HCT116 (cell line): ENCODE data around the gene DIP2A. TPM values are rescaled to one million over a fixed set of nuclear protein-coding genes. Genes with fewer than 3 reads are reported as not detected.

ENCODE experiments used
- ATAC-seq: fragments of 200-7000 bp; cut with Tn5 transposase; 2 replicates; pipeline ENCODE4 v1.9.1; 2020; ENCODE audit warnings: mild to moderate bottlenecking, moderate library complexity
- BruUV-seq: library from RNA; stranded (reverse); fragments of 400-500 nt; replicated peaks from 2 replicates; lab custom pipeline; 2021; lab: Mats Ljungman, UMichigan
- CTCF ChIA-PET: fragments of 300-600 bp; sonication (Branson Sonifier 250); formaldehyde crosslinking; loops from one replicate; lab custom pipeline; 2021; ENCODE audit warnings: antibody characterized with exemption; lab: Charles Lee
- POLR2A ChIA-PET: fragments of 300-600, 350-600 bp; sonication (Branson Sonifier 250); formaldehyde crosslinking; loops from one replicate; lab custom pipeline; 2021; ENCODE audit warnings: antibody characterized with exemption; lab: Charles Lee
- RAD21 ChIA-PET, 2 experiments: fragments of 300-600 bp; sonication (Branson Sonifier 250); formaldehyde crosslinking; loops; one replicate each; lab custom pipeline; 2023; ENCODE audit warnings: low total read pairs in 2 of 2; ENCODE audit not compliant: uncharacterized antibody in 2 of 2, unreplicated experiment in 2 of 2, low non-redundant PET in 1 of 2; lab: Charles Lee
- DNase-seq: peaks from one replicate; pipeline ENCODE4 v3.0.0-alpha.2; 2010; ENCODE audit warnings: low read depth, low spot score
- H2AFZ ChIP-seq: fragments of 200-600 bp; shearing (Covaris generic), sonication (generic); 2 replicates; pipeline ENCODE4 v1.6.1; 2017; ENCODE audit warnings: low read depth, mixed run types, mixed read lengths, antibody characterized with exemption, low read length; ENCODE audit not compliant: poor library complexity, severe bottlenecking
- H3K27ac ChIP-seq: 2 replicates; pipeline ENCODE4 v1.5.1; 2012; ENCODE audit warnings: low read depth, low read length
- H3K27me3 ChIP-seq: fragments of 200-600 bp; sonication (generic); 2 replicates; pipeline ENCODE4 v1.6.1; 2016; ENCODE audit warnings: mixed run types, low read length, mixed read lengths; ENCODE audit not compliant: insufficient read depth
- H3K36me3 ChIP-seq, 2 experiments: fragments of 200-500 bp in 1 of 2; fragments of 200-600 bp in 1 of 2; sonication (Bioruptor generic) in 1 of 2; sonication (generic) in 1 of 2; 2 replicates each; pipeline versions ENCODE4 v1.5.1 to v1.6.1; 2014 to 2016; ENCODE audit warnings: low read length in 2 of 2, inconsistent platforms in 1 of 2, mixed read lengths in 1 of 2, mixed run types in 1 of 2; ENCODE audit not compliant: insufficient read depth in 2 of 2, control insufficient read depth in 1 of 2
- H3K4me1 ChIP-seq, 2 experiments: fragments of 200-600 bp in 1 of 2; sonication (generic) in 1 of 2; 2 replicates each; pipeline versions ENCODE4 v1.5.1 to v1.6.1; 2012 to 2017; ENCODE audit warnings: low read length in 2 of 2, inconsistent platforms in 1 of 2, mild to moderate bottlenecking in 1 of 2, mixed read lengths in 1 of 2, mixed run types in 1 of 2, moderate library complexity in 1 of 2; ENCODE audit not compliant: insufficient read depth in 2 of 2, control insufficient read depth in 1 of 2
- H3K4me2 ChIP-seq: fragments of 200-600 bp; sonication (generic); 2 replicates; pipeline ENCODE4 v1.6.1; 2017; ENCODE audit warnings: mixed run types, low read length, mixed read lengths
- H3K4me3 ChIP-seq, 2 experiments: fragments of 200-600 bp in 1 of 2; sonication (generic) in 1 of 2; replicated peaks in 1 of 2; 2 replicates each; pipeline ENCODE4 v1.5.1; 2011 to 2016; ENCODE audit warnings: low read length in 2 of 2, control low read depth in 1 of 2, low read depth in 1 of 2, mild to moderate bottlenecking in 1 of 2, mixed read lengths in 1 of 2, mixed run types in 1 of 2
- H3K79me2 ChIP-seq: fragments of 200-600 bp; sonication (generic); 2 replicates; pipeline ENCODE4 v1.6.1; 2017; ENCODE audit warnings: mild to moderate bottlenecking, mixed run types, low read length, moderate library complexity, mixed read lengths; ENCODE audit not compliant: insufficient read depth
- H3K9ac ChIP-seq: fragments of 200-600 bp; sonication (generic); 2 replicates; pipeline ENCODE4 v1.6.1; 2016; ENCODE audit warnings: low read length, mixed read lengths
- H3K9me2 ChIP-seq: fragments of 200-600 bp; sonication (generic), shearing (Covaris generic); 2 replicates; pipeline ENCODE4 v1.6.1; 2017; ENCODE audit warnings: mixed run types, mild to moderate bottlenecking, moderate library complexity; ENCODE audit not compliant: insufficient read depth
- H3K9me3 ChIP-seq, 2 experiments: fragments of 200-500 bp in 1 of 2; fragments of 200-600 bp in 1 of 2; sonication (Bioruptor generic) in 1 of 2; sonication (generic) in 1 of 2; 2 replicates each; pipeline ENCODE4 v1.6.1; 2014 to 2017; ENCODE audit warnings: low read length in 2 of 2, mixed read lengths in 2 of 2, inconsistent platforms in 1 of 2, low read depth in 1 of 2, mild to moderate bottlenecking in 1 of 2, mixed run types in 1 of 2, moderate library complexity in 1 of 2; ENCODE audit not compliant: control insufficient read depth in 1 of 2, insufficient read depth in 1 of 2
- H4K20me1 ChIP-seq: fragments of 200-600 bp; sonication (generic), shearing (Covaris generic); 2 replicates; pipeline ENCODE4 v1.6.1; 2017; ENCODE audit warnings: mixed run types, mild to moderate bottlenecking, moderate library complexity; ENCODE audit not compliant: insufficient read depth
- CBX3 ChIP-seq: IDR thresholded peaks from 2 replicates; pipeline ENCODE4 v1.6.1; 2012; ENCODE audit warnings: low read depth
- CEBPB ChIP-seq: IDR thresholded peaks from 2 replicates; pipeline ENCODE4 v1.6.1; 2012; ENCODE audit warnings: low read depth
- EGR1 ChIP-seq: IDR thresholded peaks from 2 replicates; pipeline ENCODE4 v1.6.1; 2012; ENCODE audit warnings: low read depth
- ELF1 ChIP-seq: IDR thresholded peaks from 2 replicates; pipeline ENCODE4 v1.6.1; 2012; ENCODE audit warnings: low read depth, borderline replicate concordance
- EZH2phosphoT487 ChIP-seq: fragments of 200-600 bp; IDR thresholded peaks from 2 replicates; pipeline ENCODE4 v1.6.1; 2018; ENCODE audit warnings: antibody characterized with exemption, borderline replicate concordance
- JUND ChIP-seq: IDR thresholded peaks from 2 replicates; pipeline ENCODE4 v1.6.1; 2012
- POLR2A ChIP-seq: IDR thresholded peaks from 2 replicates; pipeline ENCODE4 v1.7.0; 2011; ENCODE audit warnings: borderline replicate concordance; ENCODE audit not compliant: insufficient read depth, insufficient read length; ENCODE audit errors: extremely low read depth
- POLR2AphosphoS5 ChIP-seq: IDR thresholded peaks from 2 replicates; pipeline ENCODE4 v1.6.1; 2011; ENCODE audit warnings: mild to moderate bottlenecking, low read depth, low read length, moderate library complexity
- RAD21 ChIP-seq: IDR thresholded peaks from 2 replicates; pipeline ENCODE4 v1.6.1; 2012; ENCODE audit warnings: low read depth, mild to moderate bottlenecking
- SP1 ChIP-seq: IDR thresholded peaks from 2 replicates; pipeline ENCODE4 v1.6.1; 2012; ENCODE audit warnings: low read depth
- SRF ChIP-seq: IDR thresholded peaks from 2 replicates; pipeline ENCODE4 v1.6.1; 2012; ENCODE audit warnings: low read depth
- TCF7L2 ChIP-seq: IDR thresholded peaks from 2 replicates; pipeline ENCODE4 v1.7.0; 2011; ENCODE audit warnings: borderline replicate concordance, inconsistent platforms; ENCODE audit not compliant: insufficient read depth, insufficient read length; ENCODE audit errors: extremely low read depth
- YY1 ChIP-seq: IDR thresholded peaks from 2 replicates; pipeline ENCODE4 v1.6.1; 2011; ENCODE audit warnings: low read length, low read depth, moderate library complexity, mild to moderate bottlenecking; ENCODE audit not compliant: insufficient replicate concordance; ENCODE audit errors: extremely low read depth
- ZNF274 ChIP-seq: fragments of 200-500 bp; sonication (Bioruptor generic); IDR thresholded peaks from 2 replicates; pipeline ENCODE4 v1.6.1; 2014; ENCODE audit warnings: mild to moderate bottlenecking, low read depth, low read length, inconsistent platforms
- intact Hi-C: fragments of 100-400 bp; cut with micrococcal nuclease; formaldehyde crosslinking; loops from 2 replicates; pipeline ENCODE4 v1.10.0; 2022
- total RNA-seq: library from RNA; stranded (reverse); gene quantifications from one replicate; pipeline ENCODE4 v1.2.1, GENCODE V29; 2021; ENCODE audit not compliant: unreplicated experiment
- TF ChIP-seq, protein P1 (sequence below): IDR thresholded peaks from 2 replicates; pipeline ENCODE4 v1.6.1; 2012; ENCODE audit warnings: low read depth

The DIP2A gene
- total RNA-seq, 1 experiment from 2014 or later: 39.9 TPM

- Histone ChIP-seq H4K20me1 (no peaks in the 10 kb centered on the region), H3K4me2 (no peak overlapping the region), H3K9me2 (no peaks in the 10 kb centered on the region), H3K4me1 (no peaks in the 10 kb centered on the region), H3K27ac (no peak overlapping the region), H3K9me3 (peaks cover 0 to 3% of the 10 kb centered on the region in 2 experiments; a peak in 1 of 4 replicates), H3K36me3 (peaks cover 13 to 29% of the 10 kb centered on the region in 2 experiments), H3K27me3 (no peaks in the 10 kb centered on the region), H3K9ac (no peak overlapping the region), H3K79me2 (no peaks in the 10 kb centered on the region), H3K4me3 (no peak overlapping the region), H2AFZ (no peak overlapping the region)
- intact Hi-C loops: no loop called here
- CTCF ChIA-PET: no interaction called here
- RAD21 ChIA-PET: no interaction called here
- no TSS peak for BruUV-seq
- ATAC-seq (no peak), DNase-seq (no peak)
- POLR2A ChIA-PET: no interaction called here
- TF ChIP-seq POLR2A: no peak
- no peak for TF ChIP-seq POLR2AphosphoS5
- TF ChIP-seq CBX3: no peak
- TF ChIP-seq EGR1: no peak
- no peak for TF ChIP-seq ZNF274
- TF ChIP-seq TCF7L2: no peak
- TF ChIP-seq YY1: no peak
- no peak for TF ChIP-seq CEBPB
- TF ChIP-seq ELF1: no peak
- TF ChIP-seq RAD21: no peak
- TF ChIP-seq, protein P1, sequence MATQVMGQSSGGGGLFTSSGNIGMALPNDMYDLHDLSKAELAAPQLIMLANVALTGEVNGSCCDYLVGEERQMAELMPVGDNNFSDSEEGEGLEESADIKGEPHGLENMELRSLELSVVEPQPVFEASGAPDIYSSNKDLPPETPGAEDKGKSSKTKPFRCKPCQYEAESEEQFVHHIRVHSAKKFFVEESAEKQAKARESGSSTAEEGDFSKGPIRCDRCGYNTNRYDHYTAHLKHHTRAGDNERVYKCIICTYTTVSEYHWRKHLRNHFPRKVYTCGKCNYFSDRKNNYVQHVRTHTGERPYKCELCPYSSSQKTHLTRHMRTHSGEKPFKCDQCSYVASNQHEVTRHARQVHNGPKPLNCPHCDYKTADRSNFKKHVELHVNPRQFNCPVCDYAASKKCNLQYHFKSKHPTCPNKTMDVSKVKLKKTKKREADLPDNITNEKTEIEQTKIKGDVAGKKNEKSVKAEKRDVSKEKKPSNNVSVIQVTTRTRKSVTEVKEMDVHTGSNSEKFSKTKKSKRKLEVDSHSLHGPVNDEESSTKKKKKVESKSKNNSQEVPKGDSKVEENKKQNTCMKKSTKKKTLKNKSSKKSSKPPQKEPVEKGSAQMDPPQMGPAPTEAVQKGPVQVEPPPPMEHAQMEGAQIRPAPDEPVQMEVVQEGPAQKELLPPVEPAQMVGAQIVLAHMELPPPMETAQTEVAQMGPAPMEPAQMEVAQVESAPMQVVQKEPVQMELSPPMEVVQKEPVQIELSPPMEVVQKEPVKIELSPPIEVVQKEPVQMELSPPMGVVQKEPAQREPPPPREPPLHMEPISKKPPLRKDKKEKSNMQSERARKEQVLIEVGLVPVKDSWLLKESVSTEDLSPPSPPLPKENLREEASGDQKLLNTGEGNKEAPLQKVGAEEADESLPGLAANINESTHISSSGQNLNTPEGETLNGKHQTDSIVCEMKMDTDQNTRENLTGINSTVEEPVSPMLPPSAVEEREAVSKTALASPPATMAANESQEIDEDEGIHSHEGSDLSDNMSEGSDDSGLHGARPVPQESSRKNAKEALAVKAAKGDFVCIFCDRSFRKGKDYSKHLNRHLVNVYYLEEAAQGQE: no peak
- no peak for TF ChIP-seq EZH2phosphoT487
- no peak for TF ChIP-seq SP1
- TF ChIP-seq SRF: no peak
- TF ChIP-seq JUND: no peak
These were observed 111.4 kb downstream of the DIP2A start for GRCh38 chr21:46570119-46570518.
